ENCODE measurements around the gene SH2D6.

The SH2D6 gene

GRCh38 chr2:85400541-85401463, 17.7 kb upstream of the SH2D6 start:
- TF ChIP-seq, protein P1, sequence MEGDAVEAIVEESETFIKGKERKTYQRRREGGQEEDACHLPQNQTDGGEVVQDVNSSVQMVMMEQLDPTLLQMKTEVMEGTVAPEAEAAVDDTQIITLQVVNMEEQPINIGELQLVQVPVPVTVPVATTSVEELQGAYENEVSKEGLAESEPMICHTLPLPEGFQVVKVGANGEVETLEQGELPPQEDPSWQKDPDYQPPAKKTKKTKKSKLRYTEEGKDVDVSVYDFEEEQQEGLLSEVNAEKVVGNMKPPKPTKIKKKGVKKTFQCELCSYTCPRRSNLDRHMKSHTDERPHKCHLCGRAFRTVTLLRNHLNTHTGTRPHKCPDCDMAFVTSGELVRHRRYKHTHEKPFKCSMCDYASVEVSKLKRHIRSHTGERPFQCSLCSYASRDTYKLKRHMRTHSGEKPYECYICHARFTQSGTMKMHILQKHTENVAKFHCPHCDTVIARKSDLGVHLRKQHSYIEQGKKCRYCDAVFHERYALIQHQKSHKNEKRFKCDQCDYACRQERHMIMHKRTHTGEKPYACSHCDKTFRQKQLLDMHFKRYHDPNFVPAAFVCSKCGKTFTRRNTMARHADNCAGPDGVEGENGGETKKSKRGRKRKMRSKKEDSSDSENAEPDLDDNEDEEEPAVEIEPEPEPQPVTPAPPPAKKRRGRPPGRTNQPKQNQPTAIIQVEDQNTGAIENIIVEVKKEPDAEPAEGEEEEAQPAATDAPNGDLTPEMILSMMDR (IDR thresholded peaks at IDR 0.05; ENCODE audit: insufficient read depth, low read length): no peak
- TF ChIP-seq GABPA (IDR thresholded peaks at IDR 0.05; ENCODE audit: low read depth) (no peak), REST (IDR thresholded peaks at IDR 0.05; ENCODE audit: insufficient replicate concordance, low read depth) (no peak), SPI1 (IDR thresholded peaks at IDR 0.05; ENCODE audit: borderline replicate concordance, low read depth) (no peak), POLR2AphosphoS5 (IDR thresholded peaks at IDR 0.05; ENCODE audit: low read depth) (no peak)
- peak overlapping the region; percentile 71; the same call in 1 of the 2 replicates for H3K27ac ChIP-seq (replicated peaks)

GRCh38 chr2:85401464-85401805, 17.1 kb upstream of the SH2D6 start:
- Histone ChIP-seq H3K4me3 (replicated peaks; ENCODE audit: insufficient read depth, low read length) (no peak overlapping the region), H3K27me3 (ENCODE audit: insufficient read depth, poor library complexity, severe bottlenecking) (no peaks in the 10 kb centered on the region), H3K27ac (replicated peaks) (peak overlapping the region; percentile 71)
- TF ChIP-seq POLR2AphosphoS5 (IDR thresholded peaks at IDR 0.05; ENCODE audit: low read depth) (no peak), SPI1 (IDR thresholded peaks at IDR 0.05; ENCODE audit: borderline replicate concordance, low read depth) (no peak), REST (IDR thresholded peaks at IDR 0.05; ENCODE audit: insufficient replicate concordance, low read depth) (no peak), GABPA (IDR thresholded peaks at IDR 0.05; ENCODE audit: low read depth) (no peak)
- TF ChIP-seq, protein P1 (IDR thresholded peaks at IDR 0.05; ENCODE audit: insufficient read depth, low read length): no peak
- DNase-seq (ENCODE audit: low read depth in 1 of 2, low spot score in 1 of 2): no peak

More at GRCh38 chr2:85400541-85401463, 17.7 kb upstream of the SH2D6 start:
- no peaks in the 10 kb centered on the region for H3K27me3 ChIP-seq (ENCODE audit: insufficient read depth, poor library complexity, severe bottlenecking)
- H3K4me3 ChIP-seq (replicated peaks; ENCODE audit: insufficient read depth, low read length): no peak overlapping the region
- no peak for DNase-seq (ENCODE audit: low read depth in 1 of 2, low spot score in 1 of 2)

- peak; percentile 49 to 91 for DNase-seq (ENCODE audit: low read depth in 1 of 2, low spot score in 1 of 2)
- H3K4me3 ChIP-seq (replicated peaks; ENCODE audit: insufficient read depth, low read length): no peak overlapping the region
- H3K27ac ChIP-seq (replicated peaks): peak overlapping the region; percentile 71
- peak; percentile 51; the same call in 1 of the 2 replicates for TF ChIP-seq SPI1 (IDR thresholded peaks at IDR 0.05; ENCODE audit: borderline replicate concordance, low read depth)
- 0 out of 2 replicates have a peak, but pooled peaks have one; percentile 22 for TF ChIP-seq POLR2AphosphoS5 (IDR thresholded peaks at IDR 0.05; ENCODE audit: low read depth)
- TF ChIP-seq, protein P1 (IDR thresholded peaks at IDR 0.05; ENCODE audit: insufficient read depth, low read length): no peak
- peak; percentile 18 for TF ChIP-seq REST (IDR thresholded peaks at IDR 0.05; ENCODE audit: insufficient replicate concordance, low read depth)
- no peak for TF ChIP-seq GABPA (IDR thresholded peaks at IDR 0.05; ENCODE audit: low read depth)
- H3K27me3 ChIP-seq (ENCODE audit: insufficient read depth, poor library complexity, severe bottlenecking): no peaks in the 10 kb centered on the region
Measured at GRCh38 chr2:85401844-85402243, 16.7 kb upstream of the SH2D6 start.
